OCI-LY7 (cell line): Measurements from ENCODE around the gene NOL12. TPM values are rescaled to one million over a fixed set of nuclear protein-coding genes. Genes with fewer than 3 reads are reported as not detected.

Experiments
- BruUV-seq: library from RNA; stranded (reverse); fragments of 400-500 nt; replicated peaks from 2 replicates; lab custom pipeline; 2021; lab: Mats Ljungman, UMichigan
- CTCF ChIA-PET: fragments of 300-600 bp; sonication (Branson Sonifier 250); formaldehyde crosslinking; loops from one replicate; lab custom pipeline; 2022; ENCODE audit warnings: antibody characterized with exemption; ENCODE audit not compliant: unreplicated experiment; lab: Charles Lee
- POLR2A ChIA-PET: fragments of 300-600 bp; sonication (Branson Sonifier 250); formaldehyde crosslinking; loops from one replicate; lab custom pipeline; 2022; ENCODE audit warnings: antibody characterized with exemption; lab: Charles Lee
- DNase-seq: peaks from one replicate; pipeline ENCODE4 v3.0.0-alpha.2; 2015; ENCODE audit warnings: low spot score
- H2AFZ ChIP-seq: fragments of 200-600 bp; sonication (generic), shearing (Covaris generic); 2 replicates; pipeline ENCODE4 v1.6.1; 2014; ENCODE audit warnings: mild to moderate bottlenecking, antibody characterized with exemption, low read length, moderate library complexity
- H3K27ac ChIP-seq: fragments of 200-600 bp; sonication (generic); 2 replicates; pipeline ENCODE4 v1.5.1; 2014; ENCODE audit warnings: mixed run types, low read depth, mild to moderate bottlenecking, moderate library complexity, low read length, inconsistent platforms; ENCODE audit not compliant: poor library complexity, severe bottlenecking
- H3K36me3 ChIP-seq: fragments of 200-600 bp; sonication (generic); 2 replicates; pipeline ENCODE4 v1.6.1; 2014; ENCODE audit warnings: mild to moderate bottlenecking, antibody characterized with exemption, low read length, moderate library complexity, mixed read lengths; ENCODE audit not compliant: insufficient read depth
- H3K4me1 ChIP-seq: fragments of 200-600 bp; sonication (generic); 2 replicates; pipeline ENCODE4 v1.5.1; 2014; ENCODE audit warnings: mild to moderate bottlenecking, low read length; ENCODE audit not compliant: insufficient read depth, poor library complexity, severe bottlenecking
- H3K4me2 ChIP-seq: fragments of 200-600 bp; sonication (generic); 2 replicates; pipeline ENCODE4 v1.6.1; 2014; ENCODE audit warnings: mild to moderate bottlenecking, low read length
- H3K4me3 ChIP-seq: fragments of 200-600 bp; sonication (generic); 2 replicates; pipeline ENCODE4 v1.5.1; 2014; ENCODE audit warnings: mild to moderate bottlenecking, low read depth, low read length; ENCODE audit not compliant: poor library complexity, severe bottlenecking
- H3K79me2 ChIP-seq: fragments of 200-600 bp; sonication (generic); 2 replicates; pipeline ENCODE4 v1.6.1; 2016; ENCODE audit warnings: low read depth, mild to moderate bottlenecking, low read length, moderate library complexity, mixed read lengths; ENCODE audit not compliant: insufficient read depth
- H3K9me2 ChIP-seq: fragments of 200-600 bp; sonication (generic); 2 replicates; pipeline ENCODE4 v1.6.1; 2016; ENCODE audit warnings: mild to moderate bottlenecking, low read length, mixed read lengths; ENCODE audit not compliant: insufficient read depth
- H3K9me3 ChIP-seq: fragments of 200-600 bp; sonication (generic); 2 replicates; pipeline ENCODE4 v1.6.1; 2014; ENCODE audit warnings: mild to moderate bottlenecking, mixed run types, low read length, mixed read lengths
- H4K20me1 ChIP-seq: fragments of 200-600 bp; sonication (generic); 2 replicates; pipeline ENCODE4 v1.6.1; 2014; ENCODE audit warnings: mild to moderate bottlenecking, antibody characterized with exemption, low read length, moderate library complexity, mixed read lengths; ENCODE audit not compliant: insufficient read depth
- EZH2phosphoT487 ChIP-seq: fragments of 200-600 bp; sonication (generic); IDR thresholded peaks from 2 replicates; pipeline ENCODE4 v1.6.1; 2018; ENCODE audit warnings: low read depth, borderline replicate concordance, mild to moderate bottlenecking, mixed run types, antibody characterized with exemption, low read length, moderate library complexity, mixed read lengths
- intact Hi-C: fragments of 100-400 bp; cut with micrococcal nuclease; formaldehyde crosslinking; loops from one replicate; pipeline ENCODE4 v1.10.0; 2022; ENCODE audit not compliant: unreplicated experiment
- total RNA-seq, 2 experiments: library from RNA; depleted of rRNA in 1 of 2; stranded (reverse); fragments of >200 nt in 1 of 2; shearing (Covaris generic) in 1 of 2; gene quantifications; 2 replicates each; pipeline ENCODE4 v1.2.3, GENCODE V29; 2014 to 2022
- TF ChIP-seq, protein P1 (sequence below): fragments of 200-600 bp; sonication (generic); conservative IDR thresholded peaks from 2 replicates; pipeline ENCODE4 v1.5.1; 2014; ENCODE audit warnings: mild to moderate bottlenecking, antibody characterized with exemption, low read length, moderate library complexity, mixed read lengths

NOL12 gene
- total RNA-seq, 2 experiments from 2014 or later, result 62.3 to 64.6 TPM

DNA sequence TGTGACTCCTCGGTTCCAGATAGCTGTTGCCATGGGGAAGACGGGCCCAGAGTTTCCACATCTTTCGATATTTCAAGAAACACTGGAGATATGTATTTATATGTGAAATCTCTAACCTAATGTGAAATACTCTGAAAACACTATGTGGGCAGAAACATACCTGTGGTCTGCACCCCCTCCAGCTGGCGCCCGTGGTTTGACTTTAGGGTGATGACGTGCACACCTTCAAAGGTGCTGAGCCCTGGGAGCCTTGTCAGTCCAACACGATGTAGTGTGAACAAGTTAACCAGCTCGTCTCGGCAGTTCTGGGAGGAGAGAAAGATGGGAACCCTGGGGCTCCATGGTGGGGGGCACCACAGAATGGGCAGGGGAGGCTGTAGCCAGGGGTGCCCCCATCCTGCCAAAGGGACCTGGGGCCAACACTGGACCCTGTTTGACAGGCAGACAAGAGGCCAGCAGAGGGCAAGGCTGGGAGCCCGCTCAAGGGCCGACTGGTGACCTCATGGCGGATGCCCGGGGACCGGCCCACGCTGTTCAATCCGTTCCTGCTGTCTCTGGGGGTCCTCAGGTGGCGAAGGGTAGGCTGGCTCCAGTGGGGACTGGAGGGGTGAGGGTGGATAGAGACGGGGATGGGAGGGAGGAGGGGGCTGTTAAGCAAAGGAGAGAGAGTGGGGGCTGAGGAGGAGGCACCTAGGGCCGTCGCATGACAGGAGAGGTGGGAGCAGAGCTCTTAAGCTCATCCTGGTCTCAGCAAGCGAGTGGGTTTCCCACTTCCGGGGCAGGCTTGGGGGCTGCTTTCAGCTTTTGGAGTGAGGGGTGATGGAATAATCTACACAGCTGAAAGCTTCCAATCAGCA is 54.5 kb downstream of the NOL12 start:
- Histone ChIP-seq H3K79me2 (no peaks in the 10 kb centered on the region), H3K36me3 (no peaks in the 10 kb centered on the region), H3K9me2 (no peaks in the 10 kb centered on the region), H3K4me3 (no peak overlapping the region), H3K27ac (no peak overlapping the region), H2AFZ (no peak overlapping the region), H3K4me1 (peaks cover 16% of the 10 kb centered on the region), H4K20me1 (no peaks in the 10 kb centered on the region), H3K9me3 (no peaks in the 10 kb centered on the region), H3K4me2 (no peak overlapping the region)
- intact Hi-C loops, result no loop called here
- no TSS peak for BruUV-seq
- ChIA-PET POLR2A (interaction anchor here (0.6 kb wide), 1 partner anchor 10 kb away, joined by 6 read pairs; no protein-coding TSS in a partner anchor), CTCF (interaction anchor here (0.5 kb wide), 1 partner anchor 100 kb away, joined by 4 read pairs; no protein-coding TSS in a partner anchor)
- no peak for DNase-seq
- TF ChIP-seq EZH2phosphoT487, result no peak
- TF ChIP-seq, protein P1, sequence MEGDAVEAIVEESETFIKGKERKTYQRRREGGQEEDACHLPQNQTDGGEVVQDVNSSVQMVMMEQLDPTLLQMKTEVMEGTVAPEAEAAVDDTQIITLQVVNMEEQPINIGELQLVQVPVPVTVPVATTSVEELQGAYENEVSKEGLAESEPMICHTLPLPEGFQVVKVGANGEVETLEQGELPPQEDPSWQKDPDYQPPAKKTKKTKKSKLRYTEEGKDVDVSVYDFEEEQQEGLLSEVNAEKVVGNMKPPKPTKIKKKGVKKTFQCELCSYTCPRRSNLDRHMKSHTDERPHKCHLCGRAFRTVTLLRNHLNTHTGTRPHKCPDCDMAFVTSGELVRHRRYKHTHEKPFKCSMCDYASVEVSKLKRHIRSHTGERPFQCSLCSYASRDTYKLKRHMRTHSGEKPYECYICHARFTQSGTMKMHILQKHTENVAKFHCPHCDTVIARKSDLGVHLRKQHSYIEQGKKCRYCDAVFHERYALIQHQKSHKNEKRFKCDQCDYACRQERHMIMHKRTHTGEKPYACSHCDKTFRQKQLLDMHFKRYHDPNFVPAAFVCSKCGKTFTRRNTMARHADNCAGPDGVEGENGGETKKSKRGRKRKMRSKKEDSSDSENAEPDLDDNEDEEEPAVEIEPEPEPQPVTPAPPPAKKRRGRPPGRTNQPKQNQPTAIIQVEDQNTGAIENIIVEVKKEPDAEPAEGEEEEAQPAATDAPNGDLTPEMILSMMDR, result no peak

DNA sequence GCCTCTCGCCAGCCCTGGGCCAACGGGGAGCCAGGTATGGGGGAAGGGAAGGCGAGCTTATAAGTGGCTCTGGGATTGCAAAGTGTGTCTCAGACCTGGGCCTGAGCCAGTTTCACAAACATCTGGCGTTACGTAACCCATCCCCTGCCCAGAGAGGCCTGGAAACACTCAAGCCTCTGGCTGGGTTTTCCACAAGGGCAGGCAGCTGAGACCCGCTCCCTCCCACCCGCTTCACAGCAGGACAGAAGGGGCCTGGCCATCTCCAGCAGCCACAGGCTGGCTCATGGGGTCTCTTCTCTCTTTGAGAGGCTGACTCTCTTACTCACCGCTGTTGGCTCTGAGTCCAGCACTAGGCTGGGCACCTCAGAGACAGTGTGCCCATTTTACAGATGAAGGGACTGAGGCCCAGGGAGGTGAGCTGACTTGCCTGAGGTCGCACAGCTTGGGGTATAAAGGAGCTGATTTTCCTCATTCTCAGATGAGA is 55.2 kb downstream of the NOL12 start:
- Histone ChIP-seq H3K27ac (no peak overlapping the region), H3K4me2 (no peak overlapping the region), H2AFZ (no peak overlapping the region), H3K36me3 (no peaks in the 10 kb centered on the region), H3K9me2 (no peaks in the 10 kb centered on the region), H4K20me1 (no peaks in the 10 kb centered on the region), H3K4me1 (peaks cover 16% of the 10 kb centered on the region), H3K79me2 (peaks cover under 1% of the 10 kb centered on the region; the same call in 1 of the 2 replicates), H3K4me3 (no peak overlapping the region), H3K9me3 (no peaks in the 10 kb centered on the region)
- no peak for DNase-seq
- no peak for TF ChIP-seq EZH2phosphoT487
- TF ChIP-seq, protein P1, result no peak
- intact Hi-C loops, result no loop called here
- ChIA-PET CTCF (no interaction called here), POLR2A (interaction anchor here (0.6 kb wide), 1 partner anchor 11 kb away, joined by 6 read pairs; no protein-coding TSS in a partner anchor)
- no TSS peak for BruUV-seq
